ENCODE results near the gene MARCHF3. TPM values are rescaled to one million over a fixed set of nuclear protein-coding genes. Genes with fewer than 3 reads are reported as not detected.

The MARCHF3 gene
- total RNA-seq, 4 donors from 2014 or later, result 23.4 to 53.7 (median 29.3) TPM

- intact Hi-C loops (cut with DNase I; ENCODE audit: low total_unique reads), result no loop called here
- DNase-seq (ENCODE audit: low spot score in 2 of 2), result no peak
- H3K4me3 ChIP-seq (ENCODE audit: low read depth, poor library complexity, severe bottlenecking), result no peak overlapping the region
- 50 to 63% methylated on average over 9 of the region's 9 CpGs for WGBS, 2 donors
- TF ChIP-seq POLR2A (IDR thresholded peaks at IDR 0.05), result no peak
- no peak for TF ChIP-seq CTCF (IDR thresholded peaks at IDR 0.05)
Observed at GRCh38 chr5:126917918-126918614, 112.3 kb downstream of the MARCHF3 start.

- intact Hi-C loops (cut with DNase I; ENCODE audit: low total_unique reads), result no loop called here
- no peak overlapping the region for H3K4me3 ChIP-seq (ENCODE audit: low read depth, poor library complexity, severe bottlenecking)
- 91% methylated on average over 2 of the region's 2 CpGs for WGBS, 2 donors
- TF ChIP-seq CTCF (IDR thresholded peaks at IDR 0.05) (no peak), POLR2A (IDR thresholded peaks at IDR 0.05) (no peak)
- DNase-seq (ENCODE audit: low spot score in 2 of 2), result no peak
Observed at GRCh38 chr5:126915496-126915895, 114.9 kb downstream of the MARCHF3 start.

GRCh38 chr5:126914801-126915436 lies 115.4 kb downstream of the MARCHF3 start:
- H3K4me3 ChIP-seq (ENCODE audit: low read depth, poor library complexity, severe bottlenecking), result no peak overlapping the region
- intact Hi-C loops (cut with DNase I; ENCODE audit: low total_unique reads), result no loop called here
- no peak for DNase-seq (ENCODE audit: low spot score in 2 of 2)
- 90 to 98% methylated on average over 9 of the region's 9 CpGs for WGBS, 2 donors
- TF ChIP-seq POLR2A (IDR thresholded peaks at IDR 0.05), result no peak
- TF ChIP-seq CTCF (IDR thresholded peaks at IDR 0.05), result no peak

- no peak overlapping the region for H3K4me3 ChIP-seq (ENCODE audit: low read depth, poor library complexity, severe bottlenecking)
- no peak for DNase-seq (ENCODE audit: low spot score in 2 of 2)
- TF ChIP-seq CTCF (IDR thresholded peaks at IDR 0.05), result no peak
- TF ChIP-seq POLR2A (IDR thresholded peaks at IDR 0.05), result no peak
- 70 to 75% methylated on average over 6 of the region's 6 CpGs for WGBS, 2 donors
- intact Hi-C loops (cut with DNase I; ENCODE audit: low total_unique reads), result no loop called here
Observed at GRCh38 chr5:126912616-126913200, 117.7 kb downstream of the MARCHF3 start.

GRCh38 chr5:126911986-126912385 lies 118.4 kb downstream of the MARCHF3 start:
- WGBS, 2 donors, result 80 to 82% methylated on average over 3 of the region's 3 CpGs
- DNase-seq (ENCODE audit: low spot score in 2 of 2), result no peak
- intact Hi-C loops (cut with DNase I; ENCODE audit: low total_unique reads), result no loop called here
- TF ChIP-seq POLR2A (IDR thresholded peaks at IDR 0.05) (no peak), CTCF (IDR thresholded peaks at IDR 0.05) (no peak)
- no peak overlapping the region for H3K4me3 ChIP-seq (ENCODE audit: low read depth, poor library complexity, severe bottlenecking)
